Mucosa of rectum (tissue), 2 donors: ENCODE results near the gene SLC23A3.
A peak's percentile ranks its signal among the peaks of the same experiment; 100 is the strongest.

Source experiments
- H3K27ac ChIP-seq, 2 donors: one replicate each; pipeline ENCODE4 v1.7.0; 2013; ENCODE audit warnings: inconsistent platforms in 2 of 2, low read depth in 2 of 2, low read length in 2 of 2
- H3K27me3 ChIP-seq, 2 donors: one replicate each; pipeline ENCODE4 v1.7.0; 2013; ENCODE audit warnings: low read length in 2 of 2; ENCODE audit not compliant: control insufficient read depth in 2 of 2, insufficient read depth in 2 of 2
- H3K36me3 ChIP-seq, 2 donors: one replicate each; pipeline ENCODE4 v1.7.0; 2013; ENCODE audit warnings: low read length in 2 of 2; ENCODE audit not compliant: control insufficient read depth in 2 of 2, insufficient read depth in 2 of 2
- H3K4me1 ChIP-seq, 2 donors: one replicate each; pipeline ENCODE4 v1.7.0; 2013; ENCODE audit warnings: low read length in 2 of 2, mild to moderate bottlenecking in 1 of 2; ENCODE audit not compliant: control insufficient read depth in 2 of 2, insufficient read depth in 2 of 2
- H3K4me3 ChIP-seq, 2 donors: one replicate each; pipeline ENCODE4 v1.7.0; 2013; ENCODE audit warnings: low read length in 2 of 2
- H3K9ac ChIP-seq, 2 donors: one replicate each; pipeline ENCODE4 v1.7.0; 2013; ENCODE audit warnings: low read length in 2 of 2, low read depth in 1 of 2, mild to moderate bottlenecking in 1 of 2
- H3K9me3 ChIP-seq, 2 donors: one replicate each; pipeline ENCODE4 v1.7.0; 2013; ENCODE audit warnings: low read length in 2 of 2; ENCODE audit not compliant: control insufficient read depth in 2 of 2
- donor health status: healthy.
- donor health status: Normal muscosa, but diverticular disease.

SLC23A3 gene, protein sequence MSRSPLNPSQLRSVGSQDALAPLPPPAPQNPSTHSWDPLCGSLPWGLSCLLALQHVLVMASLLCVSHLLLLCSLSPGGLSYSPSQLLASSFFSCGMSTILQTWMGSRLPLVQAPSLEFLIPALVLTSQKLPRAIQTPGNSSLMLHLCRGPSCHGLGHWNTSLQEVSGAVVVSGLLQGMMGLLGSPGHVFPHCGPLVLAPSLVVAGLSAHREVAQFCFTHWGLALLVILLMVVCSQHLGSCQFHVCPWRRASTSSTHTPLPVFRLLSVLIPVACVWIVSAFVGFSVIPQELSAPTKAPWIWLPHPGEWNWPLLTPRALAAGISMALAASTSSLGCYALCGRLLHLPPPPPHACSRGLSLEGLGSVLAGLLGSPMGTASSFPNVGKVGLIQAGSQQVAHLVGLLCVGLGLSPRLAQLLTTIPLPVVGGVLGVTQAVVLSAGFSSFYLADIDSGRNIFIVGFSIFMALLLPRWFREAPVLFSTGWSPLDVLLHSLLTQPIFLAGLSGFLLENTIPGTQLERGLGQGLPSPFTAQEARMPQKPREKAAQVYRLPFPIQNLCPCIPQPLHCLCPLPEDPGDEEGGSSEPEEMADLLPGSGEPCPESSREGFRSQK

DNA sequence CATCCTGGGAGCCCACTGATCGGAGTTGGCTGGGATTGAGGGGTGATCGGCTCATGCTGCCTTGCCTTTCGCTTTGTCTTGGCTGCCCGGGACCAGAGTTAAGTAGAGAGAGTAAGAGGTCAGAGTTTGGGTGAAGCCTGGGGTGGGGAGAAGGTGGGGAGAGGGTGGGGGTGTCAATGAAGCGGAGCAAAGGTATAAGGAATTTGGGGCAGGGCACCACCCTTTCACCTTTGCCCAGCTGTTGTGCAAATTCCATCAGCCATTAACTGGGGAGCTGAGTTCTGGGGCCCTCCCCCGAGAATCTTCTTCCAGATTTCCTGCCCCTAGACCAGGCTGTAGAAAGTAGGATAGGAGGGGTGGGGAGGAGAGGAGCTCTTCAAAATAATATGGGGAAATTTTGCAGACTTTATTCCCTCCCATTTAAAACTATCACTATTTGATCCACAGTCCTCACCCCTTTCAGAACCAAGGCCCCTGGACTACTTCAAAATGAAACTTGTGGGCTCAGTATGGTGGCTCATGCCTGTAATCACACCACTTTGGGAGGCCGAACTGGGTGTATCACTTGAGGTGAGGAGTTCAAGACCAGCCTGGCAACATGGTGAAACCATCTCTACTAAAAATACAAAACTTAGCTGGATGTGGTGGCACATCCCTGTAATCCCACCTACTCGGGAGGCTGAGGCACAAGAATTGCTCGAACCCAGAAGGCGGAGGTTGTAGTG, at the start of gene SLC23A3:
Gene SLC23A3, minus strand, starts transcription at position 100 of the 725 bp plus-strand sequence. Its CDS starts 45 bp downstream, at position 55.
- Histone ChIP-seq H3K4me3 (no peak within 1 kb of the TSS), H3K9ac (no peak within 1 kb of the TSS), H3K27me3 (no peaks in the 10 kb centered on the region), H3K27ac (no peak within 1 kb of the TSS), H3K9me3 (no peaks in the 10 kb centered on the region), H3K4me1 (peaks cover 12 to 16% of the 10 kb centered on the region in 2 donors), H3K36me3 (peaks cover 36 to 37% of the 10 kb centered on the region in 2 donors)

DNA sequence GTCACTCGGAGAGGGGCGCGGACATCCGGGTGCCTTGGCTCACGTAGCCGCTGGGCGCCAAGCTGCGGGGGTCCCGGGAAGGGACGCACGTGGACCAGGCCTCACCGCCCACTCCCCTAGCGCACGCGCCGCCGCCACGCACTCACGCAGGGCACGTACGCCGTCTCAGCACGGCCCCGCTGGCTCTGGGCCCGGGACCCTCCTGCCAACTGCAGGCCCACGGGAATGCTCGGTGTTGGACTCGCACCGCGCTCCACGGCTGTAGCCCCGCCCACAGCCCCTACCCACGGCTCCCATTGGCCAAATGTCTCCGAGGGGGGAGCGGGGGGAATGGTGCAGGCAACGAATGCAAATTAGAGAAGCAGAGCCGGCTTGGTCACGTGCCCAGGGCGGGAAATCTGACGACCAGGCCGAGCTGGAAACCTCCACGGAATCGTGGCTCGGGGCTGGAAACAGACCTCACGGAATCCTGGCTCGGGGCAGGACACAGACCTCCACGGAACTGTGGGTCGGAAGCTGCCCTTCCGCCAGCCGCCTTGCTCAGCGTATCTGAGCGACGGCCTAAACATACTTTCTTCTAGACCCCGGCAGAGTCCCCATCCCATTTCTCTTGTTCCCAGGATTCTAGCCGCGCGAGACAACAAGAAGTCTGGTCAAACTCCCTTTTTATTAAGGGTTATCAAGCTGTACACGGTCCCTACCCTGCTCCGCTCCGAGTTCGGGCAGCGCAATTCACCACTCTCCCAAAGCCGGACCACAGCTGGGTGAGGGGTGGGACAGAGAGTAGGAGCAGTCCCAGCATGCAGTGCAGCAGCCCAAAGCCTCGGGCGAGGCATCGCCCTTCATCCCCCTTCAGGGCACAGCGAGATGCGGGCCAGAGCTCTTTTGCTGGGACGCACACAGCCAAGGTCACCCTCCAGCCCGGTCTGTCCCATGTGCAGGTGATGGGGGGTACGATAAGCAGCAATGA, 49.2 kb upstream of the SLC23A3 start, which contains the start of gene ABCB6:
Gene ABCB6, minus strand, starts transcription at position 227 of the 970 bp plus-strand sequence. CDS start 285 bp downstream, outside the sequence.
- Histone ChIP-seq H3K4me1 (peaks cover 25 to 27% of the 10 kb centered on the region in 2 donors), H3K9me3 (no peaks in the 10 kb centered on the region), H3K4me3 (peak within 1 kb of the TSS; percentile 71 to 74), H3K27ac (peak within 1 kb of the TSS; percentile 87 to 90), H3K27me3 (no peaks in the 10 kb centered on the region), H3K36me3 (peaks cover 39 to 44% of the 10 kb centered on the region in 2 donors), H3K9ac (peak within 1 kb of the TSS; percentile 56 to 68)

DNA sequence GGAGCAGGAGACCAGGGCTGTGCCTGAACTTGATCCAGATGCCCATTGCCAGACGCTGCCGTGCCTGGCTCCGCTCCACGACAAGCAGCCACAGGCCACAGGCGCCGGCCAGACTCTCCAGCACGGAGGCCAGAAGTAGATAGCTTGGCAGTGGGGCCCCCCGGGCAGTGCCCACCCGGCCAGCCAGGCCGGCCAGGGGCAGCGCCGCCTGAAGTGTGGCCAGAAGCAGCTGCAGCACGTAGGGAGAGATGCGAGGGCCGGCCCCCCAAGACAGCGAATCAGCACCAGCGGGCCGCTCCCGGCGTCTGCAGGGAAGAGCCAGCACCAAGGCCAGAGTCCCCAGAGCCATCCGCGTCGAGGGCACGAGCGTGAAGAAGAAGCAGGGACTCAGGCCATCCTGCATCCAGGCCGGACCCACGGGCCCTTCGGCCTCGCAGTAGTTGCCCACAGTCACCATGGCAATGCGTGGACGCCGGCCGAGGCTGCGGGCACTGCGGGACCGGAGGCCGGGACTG, 48.4 kb upstream of the SLC23A3 start:
- peaks cover 25 to 27% of the 10 kb centered on the region in 2 donors for H3K4me1 ChIP-seq
- peak overlapping the region; percentile 87 to 90 for H3K27ac ChIP-seq
- no peaks in the 10 kb centered on the region for H3K27me3 ChIP-seq
- H3K9ac ChIP-seq: peak overlapping the region; percentile 56 to 68
- H3K36me3 ChIP-seq: peaks cover 34 to 38% of the 10 kb centered on the region in 2 donors
- H3K9me3 ChIP-seq: no peaks in the 10 kb centered on the region
- H3K4me3 ChIP-seq: peak overlapping the region; percentile 71 to 74

DNA sequence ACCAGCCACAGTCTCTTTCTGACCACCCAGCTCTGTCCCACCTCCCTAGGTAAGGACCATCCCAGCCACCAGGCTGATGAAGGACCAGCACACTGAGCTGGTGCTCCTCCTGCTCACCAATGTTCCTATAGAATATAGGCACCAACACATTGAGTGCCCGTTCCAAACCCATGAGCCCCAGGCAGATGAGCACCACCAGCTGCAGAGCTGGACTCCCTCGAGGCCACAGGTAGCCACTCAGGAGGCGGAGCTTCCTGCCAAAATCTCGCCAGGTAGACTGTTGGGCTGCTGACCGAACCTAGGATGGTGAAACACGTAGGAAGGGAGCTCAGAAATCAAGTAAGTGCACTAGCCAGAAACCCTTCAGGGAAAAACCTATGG, 46.7 kb upstream of the SLC23A3 start:
- H3K4me1 ChIP-seq: peaks cover 25 to 27% of the 10 kb centered on the region in 2 donors
- no peak overlapping the region for H3K9ac ChIP-seq

DNA sequence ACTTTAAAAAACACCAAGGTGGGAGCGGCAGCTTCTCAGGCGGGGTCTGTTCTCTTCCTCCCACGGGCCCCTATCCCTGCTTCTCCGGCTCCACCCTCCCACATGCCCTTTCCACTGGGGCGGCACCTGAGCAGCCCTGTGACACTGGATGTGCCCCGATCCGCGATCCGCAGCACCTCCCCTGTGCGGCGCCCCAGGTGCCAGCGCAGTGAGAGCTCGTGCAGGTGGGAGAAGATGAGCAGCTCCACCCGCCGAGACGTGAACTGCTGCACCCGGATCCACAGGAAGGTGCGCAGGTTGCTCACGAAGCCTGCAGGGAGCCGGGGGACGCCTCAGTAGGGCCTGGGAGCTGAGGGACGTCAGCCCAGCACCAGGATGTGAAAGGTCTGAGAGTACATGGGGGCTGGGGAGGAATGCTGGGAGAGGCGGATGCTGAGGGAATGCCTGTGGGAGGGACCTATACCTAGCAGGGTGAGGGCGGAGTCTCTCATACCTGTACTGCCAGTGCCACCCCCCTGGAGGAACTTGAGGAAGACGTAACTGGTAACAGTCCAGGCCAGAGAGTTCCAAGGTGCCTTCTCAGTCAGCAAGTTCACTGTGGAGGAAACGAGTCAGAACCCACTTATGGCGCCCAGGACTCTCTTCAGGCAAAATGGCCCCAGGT, 46.2 kb upstream of the SLC23A3 start:
- Histone ChIP-seq H3K36me3 (peaks cover 21 to 26% of the 10 kb centered on the region in 2 donors), H3K9me3 (no peaks in the 10 kb centered on the region), H3K27me3 (no peaks in the 10 kb centered on the region), H3K4me3 (no peak overlapping the region), H3K9ac (no peak overlapping the region), H3K27ac (no peak overlapping the region), H3K4me1 (peaks cover 25 to 27% of the 10 kb centered on the region in 2 donors)

More for the DNA sequence above, 46.7 kb upstream of the SLC23A3 start:
- no peaks in the 10 kb centered on the region for H3K9me3 ChIP-seq
- no peak overlapping the region for H3K27ac ChIP-seq
- no peak overlapping the region for H3K4me3 ChIP-seq
- H3K36me3 ChIP-seq: peaks cover 26% of the 10 kb centered on the region in 2 donors
- H3K27me3 ChIP-seq: no peaks in the 10 kb centered on the region

DNA sequence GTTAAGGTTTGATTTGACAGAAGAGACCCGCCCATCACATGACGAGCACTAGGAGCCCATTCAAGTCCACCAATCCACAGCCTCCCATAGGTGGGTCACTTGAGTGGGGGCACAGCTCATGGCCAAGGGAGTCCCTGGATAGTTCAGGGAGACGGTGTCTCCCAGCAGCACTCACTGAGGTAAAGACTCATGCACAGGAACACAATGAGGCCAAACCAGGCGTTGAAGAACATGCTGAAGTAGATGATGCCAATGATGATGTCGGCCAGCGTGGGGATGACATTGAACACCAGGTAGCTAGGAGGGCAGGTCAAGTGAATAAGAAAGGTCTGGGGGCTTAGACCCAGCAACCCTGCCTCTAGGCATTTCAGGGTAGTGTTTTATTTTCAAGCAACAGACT, 45.0 kb upstream of the SLC23A3 start:
- no peak overlapping the region for H3K27ac ChIP-seq
- peaks cover 25 to 26% of the 10 kb centered on the region in 2 donors for H3K4me1 ChIP-seq
- no peaks in the 10 kb centered on the region for H3K27me3 ChIP-seq
- H3K9ac ChIP-seq: no peak overlapping the region
- no peak overlapping the region for H3K4me3 ChIP-seq
- no peaks in the 10 kb centered on the region for H3K9me3 ChIP-seq
- H3K36me3 ChIP-seq: peaks cover 12 to 25% of the 10 kb centered on the region in 2 donors

DNA sequence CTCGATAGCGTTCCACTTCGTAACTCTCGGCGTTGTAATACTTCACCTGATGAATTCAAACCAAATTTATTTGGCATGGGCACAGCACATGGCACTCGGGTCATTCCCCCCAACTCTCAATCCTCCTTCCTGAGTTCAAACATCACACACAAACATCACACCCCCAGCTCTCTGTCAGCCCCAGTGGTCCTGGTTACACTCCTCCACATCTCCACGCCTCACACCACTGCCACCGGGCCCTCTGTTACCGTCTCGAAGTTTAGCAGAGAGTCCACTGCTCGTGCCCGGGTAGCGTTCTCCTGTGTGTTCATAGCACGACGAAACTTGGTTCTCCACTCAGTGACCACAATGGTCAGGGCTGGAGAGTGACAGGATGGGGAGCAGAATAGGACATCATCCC, 44.3 kb upstream of the SLC23A3 start:
- Histone ChIP-seq H3K27ac (no peak overlapping the region), H3K4me1 (peaks cover 18 to 20% of the 10 kb centered on the region in 2 donors), H3K27me3 (no peaks in the 10 kb centered on the region), H3K9ac (no peak overlapping the region), H3K4me3 (no peak overlapping the region), H3K9me3 (no peaks in the 10 kb centered on the region), H3K36me3 (peaks cover 19 to 24% of the 10 kb centered on the region in 2 donors)

DNA sequence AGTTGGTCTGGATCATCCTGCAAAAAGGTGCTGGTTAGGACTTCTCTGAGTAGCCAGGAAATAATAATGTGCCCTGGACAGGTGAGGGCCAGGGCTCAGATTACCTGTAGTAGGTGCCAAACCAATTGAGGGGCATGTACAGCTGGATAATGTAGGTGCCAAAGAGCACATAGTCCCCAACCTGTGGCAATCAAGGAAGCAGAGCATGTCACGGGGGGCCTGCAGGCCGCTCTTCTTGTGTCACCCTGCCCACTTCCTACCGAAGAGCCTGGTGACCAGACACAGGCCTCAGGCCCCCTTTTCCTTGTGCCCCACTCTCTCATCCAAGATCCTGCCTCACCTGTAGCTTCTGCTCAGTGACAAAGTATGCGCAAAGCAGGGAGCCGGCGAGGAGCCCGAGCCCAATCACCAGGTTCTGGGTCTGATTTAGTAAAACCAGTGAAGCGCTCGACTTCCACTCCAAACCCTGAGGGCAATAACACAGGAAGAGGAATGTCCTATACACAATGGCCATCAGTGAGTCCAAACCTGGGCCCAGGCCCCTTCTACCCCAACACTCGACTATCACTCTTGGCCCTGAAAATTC, 43.8 kb upstream of the SLC23A3 start:
- Histone ChIP-seq H3K36me3 (peaks cover 24 to 30% of the 10 kb centered on the region in 2 donors), H3K4me1 (peaks cover 13 to 14% of the 10 kb centered on the region in 2 donors), H3K4me3 (no peak overlapping the region), H3K9me3 (no peaks in the 10 kb centered on the region), H3K9ac (no peak overlapping the region), H3K27ac (no peak overlapping the region), H3K27me3 (no peaks in the 10 kb centered on the region)
